H1 (cell line): ENCODE results near the gene CALD1. TPM values are rescaled to one million over a fixed set of nuclear protein-coding genes. Genes with fewer than 3 reads are reported as not detected.

ENCODE experiments used
- CTCF ChIA-PET: fragments of 300-600 bp; sonication (Branson Sonifier 250); formaldehyde crosslinking; loops from one replicate; lab custom pipeline; 2021; ENCODE audit not compliant: partially characterized antibody; lab: Charles Lee
- POLR2A ChIA-PET: fragments of 300-600 bp; sonication (Branson Sonifier 250); formaldehyde crosslinking; loops from one replicate; lab custom pipeline; 2021; ENCODE audit warnings: inconsistent platforms; ENCODE audit not compliant: partially characterized antibody; lab: Charles Lee
- DNase-seq, 2 experiments: peaks; one replicate each; pipeline versions ENCODE4 v3.0.0 to v3.0.0-alpha.2; 2010 to 2022; ENCODE audit warnings: low spot score in 2 of 2, low read depth in 1 of 2, mixed read lengths in 1 of 2
- FAIRE-seq: peaks from 2 replicates; lab custom pipeline; 2011; peaks lifted over from hg19 to GRCh38; lab: Jason Lieb, UNC
- H2AFZ ChIP-seq: 2 replicates; pipeline ENCODE4 v1.8.1; 2012; ENCODE audit warnings: low read length, inconsistent platforms
- H2AK5ac ChIP-seq: 2 replicates; pipeline ENCODE4 v1.6.1; 2013; ENCODE audit warnings: low read depth, low read length
- H2BK120ac ChIP-seq: replicated peaks from 2 replicates; pipeline ENCODE3; 2013; ENCODE audit warnings: low read depth, low read length, inconsistent platforms
- H2BK12ac ChIP-seq: 2 replicates; pipeline ENCODE4 v1.6.1; 2013; ENCODE audit warnings: low read depth, low read length
- H2BK15ac ChIP-seq: 2 replicates; pipeline ENCODE4 v1.6.1; 2013; ENCODE audit warnings: low read length
- H2BK20ac ChIP-seq: 2 replicates; pipeline ENCODE4 v1.6.1; 2013; ENCODE audit warnings: low read length
- H2BK5ac ChIP-seq: 2 replicates; pipeline ENCODE4 v1.6.1; 2013; ENCODE audit warnings: low read depth, low read length
- H3K14ac ChIP-seq: 2 replicates; pipeline ENCODE4 v1.6.1; 2013; ENCODE audit warnings: inconsistent platforms; ENCODE audit not compliant: insufficient read length
- H3K18ac ChIP-seq: 2 replicates; pipeline ENCODE4 v1.6.1; 2013; ENCODE audit warnings: low read length; ENCODE audit errors: extremely low read depth
- H3K23ac ChIP-seq: 2 replicates; pipeline ENCODE4 v1.6.1; 2013; ENCODE audit warnings: inconsistent platforms; ENCODE audit not compliant: insufficient read length
- H3K23me2 ChIP-seq: 2 replicates; pipeline ENCODE4 v1.6.1; 2013; ENCODE audit warnings: low read depth, low read length
- H3K27ac ChIP-seq: 2 replicates; pipeline ENCODE4 v1.6.1; 2011; ENCODE audit warnings: low read depth, low read length, inconsistent platforms
- H3K27me3 ChIP-seq, 4 experiments: replicated peaks in 1 of 4; 1 replicate in 1 of 4; 2 replicates in 3 of 4; pipeline versions ENCODE4 v1.6.1 to v1.8.1; 2011 to 2013; ENCODE audit warnings: low read length in 3 of 4, mild to moderate bottlenecking in 3 of 4, inconsistent platforms in 2 of 4, mixed read lengths in 2 of 4, moderate library complexity in 1 of 4; ENCODE audit not compliant: control insufficient read depth in 3 of 4, insufficient read depth in 3 of 4; ENCODE audit errors: extremely low read depth in 1 of 4
- H3K36me3 ChIP-seq, 4 experiments: 2 replicates each; pipeline versions ENCODE4 v1.6.1 to v1.8.1; 2011 to 2013; ENCODE audit warnings: mild to moderate bottlenecking in 4 of 4, low read length in 3 of 4, moderate library complexity in 2 of 4, control low read depth in 1 of 4, inconsistent platforms in 1 of 4; ENCODE audit not compliant: insufficient read depth in 4 of 4, control insufficient read depth in 2 of 4
- H3K4ac ChIP-seq: replicated peaks from 2 replicates; pipeline ENCODE3; 2013; ENCODE audit warnings: low read length, low read depth, mixed read lengths, inconsistent platforms; ENCODE audit not compliant: insufficient read length
- H3K4me1 ChIP-seq, 4 experiments: replicated peaks in 1 of 4; 1 replicate in 1 of 4; 2 replicates in 3 of 4; pipeline versions ENCODE4 v1.6.1 to v1.8.1; 2011 to 2013; ENCODE audit warnings: low read length in 3 of 4, inconsistent platforms in 2 of 4, mixed read lengths in 1 of 4; ENCODE audit not compliant: insufficient read depth in 4 of 4, control insufficient read depth in 3 of 4
- H3K4me2 ChIP-seq, 2 experiments: 2 replicates each; pipeline versions ENCODE4 v1.6.1 to v1.8.1; 2011 to 2013; ENCODE audit warnings: low read depth in 2 of 2, low read length in 2 of 2, control low read depth in 1 of 2, inconsistent platforms in 1 of 2, mild to moderate bottlenecking in 1 of 2; ENCODE audit not compliant: insufficient read depth in 1 of 2
- H3K4me3 ChIP-seq, 4 experiments: fragments of 200-600, 300-600 bp in 1 of 4; sonication (generic), shearing (Covaris generic), sonication (Bioruptor Twin) in 1 of 4; 2 replicates each; pipeline versions ENCODE4 v1.5.1 to v1.8.1; 2011 to 2016; ENCODE audit warnings: low read length in 4 of 4, low read depth in 3 of 4, control low read depth in 2 of 4, inconsistent platforms in 2 of 4, mild to moderate bottlenecking in 2 of 4, mixed read lengths in 1 of 4, moderate library complexity in 1 of 4; ENCODE audit not compliant: insufficient read depth in 2 of 4; ENCODE audit errors: extremely low read depth in 1 of 4
- H3K56ac ChIP-seq: replicated peaks from 2 replicates; pipeline ENCODE3; 2013; ENCODE audit warnings: low read depth, mild to moderate bottlenecking, mixed read lengths, low read length, inconsistent platforms; ENCODE audit not compliant: insufficient read length
- H3K79me1 ChIP-seq: 2 replicates; pipeline ENCODE4 v1.6.1; 2013; ENCODE audit warnings: low read depth, low read length, control low read depth
- H3K79me2 ChIP-seq, 2 experiments: 2 replicates each; pipeline versions ENCODE4 v1.6.1 to v1.8.1; 2012 to 2013; ENCODE audit warnings: low read length in 2 of 2, mild to moderate bottlenecking in 2 of 2, inconsistent platforms in 1 of 2; ENCODE audit not compliant: insufficient read depth in 2 of 2, control insufficient read depth in 1 of 2
- H3K9ac ChIP-seq, 4 experiments: replicated peaks in 1 of 4; 1 replicate in 1 of 4; 2 replicates in 3 of 4; pipeline versions ENCODE4 v1.6.1 to v1.8.1; 2011 to 2013; ENCODE audit warnings: low read depth in 3 of 4, low read length in 3 of 4, control low read depth in 2 of 4, mild to moderate bottlenecking in 2 of 4, moderate library complexity in 2 of 4, inconsistent platforms in 1 of 4; ENCODE audit errors: extremely low read depth in 1 of 4
- H3K9me3 ChIP-seq, 2 experiments: 2 replicates each; pipeline versions ENCODE4 v1.6.1 to v1.8.1; 2012 to 2013; ENCODE audit warnings: mild to moderate bottlenecking in 2 of 2, moderate library complexity in 2 of 2, control low read depth in 1 of 2, inconsistent platforms in 1 of 2, low read depth in 1 of 2, low read length in 1 of 2, mixed read lengths in 1 of 2; ENCODE audit not compliant: insufficient read depth in 2 of 2
- H4K20me1 ChIP-seq, 2 experiments: replicated peaks in 1 of 2; 2 replicates each; pipeline versions ENCODE3 to v1.8.1; 2011 to 2013; ENCODE audit warnings: inconsistent platforms in 2 of 2, low read length in 2 of 2, mild to moderate bottlenecking in 1 of 2; ENCODE audit not compliant: insufficient read depth in 2 of 2, control insufficient read depth in 1 of 2
- H4K5ac ChIP-seq: 2 replicates; pipeline ENCODE4 v1.6.1; 2013; ENCODE audit warnings: low read length, low read depth, mixed read lengths, inconsistent platforms; ENCODE audit not compliant: insufficient read length
- H4K8ac ChIP-seq: 2 replicates; pipeline ENCODE4 v1.8.0; 2013; ENCODE audit warnings: mild to moderate bottlenecking, moderate library complexity, low read length, inconsistent platforms; ENCODE audit not compliant: insufficient read depth; ENCODE audit errors: extremely low read depth
- H4K91ac ChIP-seq: replicated peaks from 2 replicates; pipeline ENCODE3; 2013; ENCODE audit warnings: low read length, mixed read lengths, inconsistent platforms; ENCODE audit not compliant: insufficient read length
- BACH1 ChIP-seq: IDR thresholded peaks from 2 replicates; pipeline ENCODE4 v1.6.1; 2012; ENCODE audit warnings: low read length, improper control_type of control experiment
- CHD1 ChIP-seq: IDR thresholded peaks from 2 replicates; pipeline ENCODE4 v1.6.1; 2012; ENCODE audit warnings: low read depth, low read length, improper control_type of control experiment
- EP300 ChIP-seq, 2 experiments: IDR thresholded peaks; 1 replicate in 1 of 2; 2 replicates in 1 of 2; pipeline ENCODE4 v1.6.1; 2011 to 2012; ENCODE audit warnings: low read depth in 2 of 2, low read length in 2 of 2, mild to moderate bottlenecking in 2 of 2, borderline replicate concordance in 1 of 2, inconsistent platforms in 1 of 2, moderate library complexity in 1 of 2
- TEAD4 ChIP-seq: IDR thresholded peaks from 2 replicates; pipeline ENCODE4 v1.6.1; 2012; ENCODE audit warnings: low read depth, low read length, inconsistent platforms, mixed read lengths
- WGBS, 2 experiments: shearing (Covaris generic) in 1 of 2; methylation state at CpG; one replicate each; pipeline versions ENCODE4 v1.1.6 to v1.1.7; 2013 to 2015; ENCODE audit warnings: low lambda C conversion rate in 2 of 2, mixed read lengths in 2 of 2, inconsistent platforms in 1 of 2, low coverage in 1 of 2, missing lambda C conversion rate in 1 of 2; ENCODE audit not compliant: insufficient replicate concordance in 2 of 2, insufficient coverage in 1 of 2, insufficient read length in 1 of 2; ENCODE audit errors: extremely low coverage in 1 of 2, missing lambda C conversion rate in 1 of 2; 5-methylcytosine and 5-hydroxymethylcytosine counted together
- polyA plus RNA-seq, 7 experiments: library from polyadenylated mRNA; depleted of rRNA in 3 of 7; stranded (reverse) in 5 of 7; unstranded in 2 of 7; fragments of >200 nt in 5 of 7; fragments of 200-250 nt in 2 of 7; gene quantifications; 1 replicate in 5 of 7; 2 replicates in 1 of 7; 4 replicates in 1 of 7; pipeline versions ENCODE4 v1.2.1 to v1.2.3, GENCODE V29; 2011 to 2013; ENCODE audit warnings: missing spikeins in 2 of 7, mixed read lengths in 2 of 7
- total RNA-seq: library from RNA; stranded (reverse); fragmentation: NEBNext Ultra II Directional; extraction: Animal tissue kit (Norgen Biotek cat#: 25700); gene quantifications from 2 replicates; pipeline ENCODE4 v1.2.1, GENCODE V29; 2021

CALD1 gene
- total and polyA plus RNA-seq, 2 of the 8 experiments (the other 6 are each of a cell fraction or from before 2014, with no cell fraction given): 34.3 to 177 TPM

- WGBS, 2 experiments: 60% methylated on average over 3 of the region's 3 CpGs; no CpG with 5 or more reads in 1 of the 2 experiments
- no peak overlapping the region for H3K4ac ChIP-seq
- CTCF ChIA-PET: interaction anchor here (0.9 to 15.4 kb wide), 6 partner anchors 15 to 112 kb away, joined by 3 to 249 read pairs (median 4); no protein-coding TSS in a partner anchor
- no peak overlapping the region for H2BK15ac ChIP-seq
- TF ChIP-seq TEAD4 (0 out of 2 replicates have a peak, but pooled peaks have one; percentile 15), EP300 (IDR thresholded peaks at IDR 0.05; ENCODE audit: borderline replicate concordance in 1 of 2, low read depth in 2 of 2, low read length in 2 of 2) (no peak), BACH1 (no peak), CHD1 (no peak)
- H4K8ac ChIP-seq: no peak overlapping the region
- H3K36me3 ChIP-seq: no peaks in the 10 kb centered on the region; a peak in 1 of 8 replicates
- peak overlapping the region; percentile 13; the same call in 1 of the 2 replicates for H2AFZ ChIP-seq
- H3K23ac ChIP-seq: no peak overlapping the region
- no peak overlapping the region for H3K27ac ChIP-seq
- FAIRE-seq (no peak), DNase-seq (no peak)
- no peak overlapping the region for H3K4me2 ChIP-seq
- no peaks in the 10 kb centered on the region; the same call in 1 of the 2 replicates for H3K23me2 ChIP-seq
- no peak overlapping the region for H3K18ac ChIP-seq
- no peak overlapping the region for H2BK120ac ChIP-seq
- H4K20me1 ChIP-seq: no peaks in the 10 kb centered on the region
- H3K4me3 ChIP-seq: no peak overlapping the region
- peaks cover 0 to 7% (median 4%) of the 10 kb centered on the region in 4 experiments; a peak in 3 of 7 replicates for H3K4me1 ChIP-seq
- H3K9ac ChIP-seq: no peak overlapping the region
- no peak overlapping the region for H3K14ac ChIP-seq
- no peak overlapping the region for H4K5ac ChIP-seq
- H2BK5ac ChIP-seq: no peak overlapping the region
- H2BK20ac ChIP-seq: no peak overlapping the region
- no peaks in the 10 kb centered on the region for H3K79me1 ChIP-seq
- H2BK12ac ChIP-seq: no peak overlapping the region
- no peaks in the 10 kb centered on the region for H3K79me2 ChIP-seq
- H3K56ac ChIP-seq: no peak overlapping the region
- H3K9me3 ChIP-seq: no peaks in the 10 kb centered on the region
- no peak overlapping the region for H4K91ac ChIP-seq
- no peak overlapping the region for H2AK5ac ChIP-seq
- POLR2A ChIA-PET: interaction anchor here (1.1 to 1.3 kb wide), 2 partner anchors 23 to 33 kb away, joined by 3 to 4 read pairs; no protein-coding TSS in a partner anchor
- H3K27me3 ChIP-seq: no peaks in the 10 kb centered on the region
These were observed 34.9 kb upstream of the CALD1 start for GRCh38 chr7:134744569-134744968.
